Measurements from ENCODE around the gene SNX10.
"Not testable (repeated sequence)": the region's sequence is repeated elsewhere in the genome, so short reads cannot be mapped to it uniquely, and the experiment has no call there.

The SNX10 gene, protein sequence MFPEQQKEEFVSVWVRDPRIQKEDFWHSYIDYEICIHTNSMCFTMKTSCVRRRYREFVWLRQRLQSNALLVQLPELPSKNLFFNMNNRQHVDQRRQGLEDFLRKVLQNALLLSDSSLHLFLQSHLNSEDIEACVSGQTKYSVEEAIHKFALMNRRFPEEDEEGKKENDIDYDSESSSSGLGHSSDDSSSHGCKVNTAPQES

DNA sequence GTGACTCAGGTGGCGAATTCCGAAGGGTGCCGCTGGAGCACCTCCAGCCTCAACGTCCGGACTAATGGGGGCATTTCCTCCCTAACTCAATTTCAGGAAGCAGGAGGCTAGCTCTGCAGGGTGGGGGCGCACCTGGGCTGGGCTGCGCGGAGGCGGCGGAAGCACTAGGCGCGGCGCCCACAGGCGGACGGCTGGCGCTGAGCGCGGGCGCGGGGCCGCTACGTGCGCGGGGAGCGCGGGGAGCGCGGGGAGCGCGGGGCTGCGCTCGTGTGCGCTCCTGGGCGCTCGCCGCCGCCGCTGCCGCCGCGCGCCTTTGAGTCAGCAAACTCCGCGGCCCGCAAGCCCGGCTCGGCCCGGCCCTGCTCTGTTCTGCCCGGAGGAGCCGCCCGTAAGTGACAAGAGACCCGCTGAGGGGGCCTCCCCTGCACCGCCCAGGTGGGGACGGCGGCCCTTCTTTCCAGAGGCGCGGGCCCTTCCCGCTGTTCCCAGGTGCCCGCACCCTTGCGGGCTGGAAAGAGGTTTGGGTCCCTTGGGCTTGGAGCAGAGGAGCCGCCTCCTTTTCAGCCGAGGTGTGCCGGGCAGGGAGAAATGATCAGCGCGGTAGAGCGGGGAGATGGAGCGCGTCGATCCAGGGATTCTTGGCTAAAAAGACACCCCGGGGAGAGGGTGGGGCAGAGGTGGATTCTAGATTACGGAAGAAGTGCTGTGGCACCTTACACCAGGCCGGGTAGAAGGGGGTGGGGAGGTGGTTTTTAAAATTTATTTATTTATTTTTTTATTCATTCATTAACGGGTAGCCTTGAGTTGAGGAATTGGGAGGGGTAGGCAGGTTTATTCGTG is at the start of gene SNX10:
SNX10 (plus strand) TSS at position 164 of the 840 bp plus-strand sequence. CDS start 54,581 bp downstream, outside the sequence.
- peak; percentile 81 for DNase-seq

DNA sequence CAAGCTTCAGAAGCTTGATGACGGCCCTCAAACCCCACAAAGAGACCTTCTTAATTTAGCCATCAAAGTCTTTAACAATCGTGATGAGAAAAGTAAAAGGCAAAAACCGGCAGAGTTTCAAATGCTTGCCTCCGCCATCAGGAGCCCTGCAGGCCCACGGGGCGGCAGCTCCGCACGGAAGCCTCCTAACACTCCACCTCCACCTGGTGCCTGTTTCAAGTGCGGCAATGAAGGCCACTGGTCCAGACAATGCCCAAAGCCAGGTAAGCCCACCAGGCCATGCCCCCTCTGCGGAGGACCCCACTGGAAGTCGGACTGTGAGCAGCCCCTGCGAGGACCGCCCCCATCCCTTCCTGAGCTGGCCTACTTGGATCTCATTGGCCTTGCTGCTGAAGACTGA is 46.5 kb upstream of the SNX10 start:
- DNase-seq: no peak

DNA sequence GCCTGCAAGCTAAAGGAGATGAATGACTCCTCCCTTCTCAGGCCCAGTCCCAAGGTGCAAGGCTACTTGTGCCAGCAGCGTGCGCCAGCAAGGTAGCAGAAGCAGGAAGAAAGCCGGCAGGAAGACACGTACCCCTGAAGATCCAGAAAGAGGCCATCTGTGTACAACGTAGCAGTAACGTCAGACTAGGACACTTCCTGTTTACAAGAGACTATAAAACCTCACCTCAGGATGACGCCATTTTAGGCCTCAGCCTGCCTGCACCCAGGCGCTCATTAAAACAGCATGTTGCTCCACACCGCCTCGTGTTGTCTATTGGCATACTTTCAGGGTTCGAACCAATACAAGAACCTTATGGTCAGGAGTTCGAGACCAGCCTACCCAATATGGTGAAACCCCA is 41.4 kb upstream of the SNX10 start:
- no peak for DNase-seq

DNA sequence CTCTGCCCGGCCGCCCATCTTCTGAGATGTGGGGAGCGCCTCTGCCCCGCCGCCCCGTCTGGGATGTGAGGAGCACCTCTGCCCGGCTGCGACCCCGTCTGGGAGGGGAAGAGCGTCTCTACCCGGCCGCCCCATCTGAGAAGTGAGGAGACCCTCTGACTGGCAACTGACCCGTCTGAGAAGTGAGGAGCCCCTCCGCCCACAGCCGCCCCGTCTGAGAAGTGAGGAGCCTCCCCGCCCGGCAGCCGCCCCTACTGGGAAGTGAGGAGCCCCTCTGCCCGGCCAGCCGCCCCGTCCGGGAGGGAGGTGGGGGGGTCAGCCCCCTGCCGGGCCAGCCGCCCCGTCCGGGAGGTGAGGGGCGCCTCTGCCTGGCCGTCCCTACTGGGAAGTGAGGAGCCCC is 29.8 kb upstream of the SNX10 start:
- not testable (repeated sequence) for DNase-seq

DNA sequence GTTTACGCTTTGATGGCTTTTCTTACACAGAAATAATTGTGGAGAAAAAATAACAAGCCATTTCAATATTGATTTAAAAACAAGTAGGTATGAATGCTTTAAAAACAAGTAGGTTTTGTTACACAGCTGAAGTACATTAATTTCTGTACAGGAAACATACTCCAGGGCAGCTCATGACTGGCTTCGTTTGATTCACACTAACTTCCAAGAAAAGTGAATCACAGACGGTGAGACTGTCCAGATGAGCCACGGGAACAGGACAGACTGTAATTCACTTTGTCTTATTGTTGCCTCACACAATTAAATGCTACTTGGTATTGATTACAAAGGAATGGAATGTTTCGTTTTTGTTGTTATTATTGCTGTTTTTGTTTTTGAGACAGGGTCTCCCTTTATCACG is 26.6 kb upstream of the SNX10 start:
- DNase-seq: peak; percentile 54

DNA sequence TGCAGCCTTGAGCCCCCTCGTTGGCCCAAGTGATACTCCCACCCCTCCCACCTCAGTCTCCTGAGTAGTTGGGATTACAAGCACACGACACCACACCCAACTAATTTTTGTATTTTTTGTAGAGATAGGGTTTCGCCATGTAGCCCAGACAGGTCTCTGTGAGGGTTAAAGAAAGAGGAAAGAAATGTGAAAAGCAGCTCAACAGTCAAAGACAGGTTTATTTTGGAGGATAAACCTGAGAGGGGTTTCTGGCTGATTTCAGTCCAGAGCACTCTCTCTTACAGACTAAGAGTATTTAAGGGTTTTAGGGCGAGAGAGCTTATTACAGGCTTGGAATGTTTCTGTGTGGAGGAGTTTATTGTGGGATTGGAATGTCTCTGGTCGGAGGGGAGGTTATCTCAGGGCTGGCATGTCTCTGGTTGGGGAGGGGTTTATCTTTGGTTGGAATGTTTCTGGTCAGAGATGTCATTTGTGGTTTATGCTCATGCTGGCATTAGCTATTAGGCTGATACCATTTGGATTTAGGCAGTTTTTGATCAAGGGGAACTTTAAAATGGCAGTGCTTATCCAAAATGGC is 26.1 kb upstream of the SNX10 start:
- DNase-seq: no peak

DNA sequence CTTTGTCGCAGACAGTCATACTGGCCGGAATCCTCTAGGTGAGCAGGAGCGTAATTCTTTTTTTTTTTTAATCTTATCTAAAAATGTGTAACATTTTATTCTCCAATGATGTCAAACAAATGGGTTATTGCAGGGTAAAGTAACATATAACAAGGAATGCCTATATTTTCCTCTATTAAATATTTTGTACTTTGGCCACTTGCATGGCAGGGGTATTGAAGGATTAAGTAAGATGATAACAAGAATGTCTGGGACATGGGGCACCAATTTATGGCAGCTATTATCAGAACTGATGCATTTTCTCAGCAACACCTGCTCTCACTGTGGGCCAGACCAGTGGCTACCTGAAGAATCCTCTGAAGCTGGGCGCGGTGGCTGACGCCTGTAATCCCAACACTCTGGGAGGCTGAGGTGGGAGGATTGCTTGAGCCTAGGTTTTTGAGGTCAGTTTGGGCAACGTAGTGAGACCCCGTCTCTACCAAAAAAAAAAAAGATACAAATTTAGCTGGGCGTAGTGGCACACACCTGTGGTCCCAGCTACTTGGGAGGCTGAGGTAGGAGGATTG is 24.0 kb upstream of the SNX10 start:
- DNase-seq: no peak

DNA sequence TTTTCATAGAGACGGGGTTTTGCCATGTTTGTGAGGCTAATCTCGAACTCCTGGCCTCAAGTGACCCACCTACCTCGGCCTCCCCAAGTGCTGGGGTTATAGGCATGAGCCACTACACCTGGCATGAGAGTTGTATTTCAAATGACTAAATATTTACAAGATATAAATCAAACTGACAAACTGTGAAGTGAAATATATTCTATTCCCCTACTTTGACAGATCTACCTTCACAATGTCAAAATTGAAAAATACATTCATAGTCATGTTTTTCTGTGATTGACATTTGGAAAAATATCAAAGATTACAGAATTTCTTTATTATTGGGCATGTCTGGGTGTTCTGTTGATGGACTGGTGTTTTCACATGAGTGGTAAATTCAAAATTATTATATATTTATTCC is 16.4 kb upstream of the SNX10 start:
- no peak for DNase-seq

DNA sequence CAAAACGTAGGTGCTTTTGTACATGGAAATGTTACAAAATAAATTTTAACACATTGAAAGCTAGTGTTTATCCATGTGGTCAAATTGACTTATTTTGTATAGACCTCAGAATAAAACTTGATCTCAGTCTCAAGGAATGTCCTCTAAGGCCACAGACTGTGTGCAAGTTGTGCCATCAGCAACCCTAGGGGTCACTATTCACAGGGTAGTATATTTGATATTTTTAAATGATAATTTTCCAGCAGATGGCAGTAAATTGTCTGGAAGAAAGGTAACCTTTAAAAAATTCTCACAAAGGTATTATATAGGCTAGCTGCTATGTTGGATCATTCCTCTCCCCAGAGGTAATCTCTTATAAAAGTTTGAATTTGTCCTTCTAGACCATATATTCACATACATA is 12.9 kb upstream of the SNX10 start:
- DNase-seq: peak; percentile 10

DNA sequence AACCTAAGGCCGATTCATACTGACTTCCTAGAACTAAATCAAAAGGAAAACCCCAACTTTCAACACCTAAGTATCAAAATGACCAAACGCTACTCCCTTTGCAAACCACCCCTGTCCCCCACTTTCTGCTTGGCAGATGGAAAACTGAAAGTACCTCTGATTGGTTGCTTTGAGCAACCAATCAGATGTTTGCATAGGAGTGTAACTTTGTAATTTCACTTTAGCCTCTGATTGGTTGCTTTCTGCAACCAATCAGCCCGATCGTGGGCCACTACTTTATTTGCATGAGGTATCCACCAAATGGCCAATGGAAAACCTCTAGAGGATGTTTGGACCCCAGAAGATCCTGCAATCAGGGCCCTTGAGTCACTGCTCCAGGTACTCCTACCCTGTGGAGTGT is 12.3 kb upstream of the SNX10 start:
- DNase-seq: peak; percentile 91

DNA sequence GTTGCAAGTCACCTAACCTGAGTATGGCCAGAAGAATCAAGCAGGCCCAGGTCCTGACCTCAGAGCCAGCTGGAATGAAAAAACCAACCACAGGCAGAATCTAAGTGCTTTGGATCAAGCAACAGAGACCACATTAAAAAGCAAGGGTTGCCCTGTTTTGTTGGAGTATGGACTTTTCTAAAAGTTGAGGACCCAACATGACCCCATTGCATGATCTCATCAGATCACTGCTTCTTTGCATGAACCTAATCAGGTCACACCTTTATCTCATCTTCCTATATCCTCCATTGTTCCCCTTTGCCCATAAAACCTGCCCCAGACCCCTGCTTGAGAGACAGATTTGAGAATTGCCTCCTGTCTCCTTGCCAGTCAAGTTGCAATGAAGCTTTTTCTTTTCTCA is 11.6 kb upstream of the SNX10 start:
- no peak for DNase-seq

DNA sequence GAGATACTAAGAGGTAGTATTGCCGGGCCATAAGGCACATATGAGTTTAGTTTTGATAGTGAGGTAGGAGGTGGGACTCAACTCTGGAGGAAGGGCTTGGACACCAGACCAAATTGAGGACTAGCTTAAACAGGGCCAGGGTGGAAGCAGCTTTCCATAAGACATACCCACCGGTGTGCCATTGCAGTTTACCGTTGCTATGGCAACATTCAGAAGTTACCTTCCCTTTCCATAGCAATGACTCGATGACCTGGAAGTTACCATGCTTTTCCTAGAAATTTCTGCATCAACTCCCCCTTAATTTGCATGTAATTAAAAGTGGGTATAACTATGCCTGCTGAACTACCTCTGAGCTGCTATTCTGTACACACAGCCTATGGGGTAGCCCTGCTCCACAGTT is 10.9 kb upstream of the SNX10 start:
- DNase-seq: no peak

DNA sequence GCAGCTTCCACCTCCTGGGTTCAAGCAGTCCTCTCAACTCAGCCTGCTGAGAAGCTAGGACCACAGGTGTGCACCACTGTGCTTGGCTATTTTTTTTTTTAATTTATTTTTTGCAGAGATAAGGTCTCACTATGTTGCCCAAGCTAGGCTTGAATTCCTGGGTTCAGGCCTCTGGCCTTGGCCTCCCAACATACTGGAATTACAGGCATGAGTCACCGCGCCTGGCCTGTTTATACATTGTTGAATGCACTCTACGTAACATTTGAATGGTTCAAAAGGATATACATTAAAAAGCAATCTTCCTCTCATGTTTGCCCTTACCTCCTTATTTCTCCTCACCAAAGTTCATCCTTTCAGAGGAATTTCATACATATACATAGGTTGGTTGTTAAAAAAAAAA is 7.2 kb upstream of the SNX10 start:
- DNase-seq: no peak

DNA sequence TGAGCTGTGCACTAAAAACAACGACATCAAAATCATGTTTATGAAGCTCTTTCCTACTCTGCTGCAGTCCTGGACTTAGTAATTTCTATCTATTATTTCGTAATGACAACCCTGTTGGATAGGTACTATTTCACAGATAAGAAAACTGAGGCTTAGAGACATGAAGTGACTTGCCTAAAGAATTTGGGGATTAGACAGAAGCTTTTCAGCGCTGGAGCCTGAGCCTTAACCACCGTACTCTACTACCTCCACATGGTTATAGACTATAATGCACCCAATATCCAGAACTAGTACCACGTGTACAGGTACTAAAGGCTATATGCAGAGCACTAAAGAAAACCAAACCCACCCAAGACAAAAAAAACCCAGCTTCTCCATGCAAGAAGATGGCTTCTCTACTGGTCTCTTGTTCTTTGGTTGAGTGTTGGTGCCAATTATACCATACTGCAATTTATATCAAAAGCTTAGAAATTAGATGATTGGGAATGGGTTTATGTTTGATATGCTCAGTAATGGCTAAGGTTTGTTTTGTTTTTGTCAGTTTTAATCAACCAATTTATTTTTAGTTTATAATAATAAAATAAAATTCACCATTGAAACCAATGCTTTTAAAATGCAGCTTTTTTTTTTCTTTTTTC is 6.5 kb upstream of the SNX10 start:
- peak; percentile 50 for DNase-seq

DNA sequence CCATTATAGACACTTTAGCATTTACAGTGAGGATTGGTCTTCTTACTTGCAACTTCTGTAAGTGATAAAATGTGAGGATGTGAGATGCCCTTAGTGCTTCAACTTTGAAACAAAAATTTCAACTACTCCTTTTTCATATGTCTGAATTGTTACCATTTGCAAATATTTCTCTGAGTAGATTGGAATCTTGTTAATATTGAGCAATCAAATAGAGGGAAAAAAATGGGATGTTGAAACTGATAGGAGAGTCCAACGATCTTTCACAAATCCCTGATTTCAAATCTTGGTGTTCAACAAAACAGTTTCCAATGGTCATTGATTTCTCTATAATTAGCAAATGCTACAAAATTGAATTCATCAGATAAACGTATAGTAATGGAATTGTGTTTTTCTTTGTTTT is 5.5 kb upstream of the SNX10 start:
- no peak for DNase-seq

DNA sequence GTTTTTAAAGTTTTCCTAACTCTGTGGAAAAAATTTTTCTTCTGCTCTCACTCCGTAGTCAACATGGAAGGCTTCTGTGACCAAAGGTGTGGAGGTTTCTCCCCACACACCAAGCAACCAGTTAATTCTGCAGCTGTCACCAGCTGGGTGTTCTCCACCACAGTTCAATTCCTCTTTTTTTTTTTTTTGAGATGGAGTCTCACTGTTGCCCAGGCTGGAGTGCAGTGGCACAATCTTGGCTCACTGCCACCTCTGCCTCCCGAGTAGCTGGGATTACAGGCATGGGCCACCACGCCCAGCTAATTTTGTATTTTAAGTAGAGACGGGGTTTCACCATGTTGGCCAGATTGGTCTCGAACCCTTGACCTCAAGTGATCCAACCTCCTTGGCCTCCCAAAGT is 3.5 kb upstream of the SNX10 start:
- DNase-seq: not testable (repeated sequence)

DNA sequence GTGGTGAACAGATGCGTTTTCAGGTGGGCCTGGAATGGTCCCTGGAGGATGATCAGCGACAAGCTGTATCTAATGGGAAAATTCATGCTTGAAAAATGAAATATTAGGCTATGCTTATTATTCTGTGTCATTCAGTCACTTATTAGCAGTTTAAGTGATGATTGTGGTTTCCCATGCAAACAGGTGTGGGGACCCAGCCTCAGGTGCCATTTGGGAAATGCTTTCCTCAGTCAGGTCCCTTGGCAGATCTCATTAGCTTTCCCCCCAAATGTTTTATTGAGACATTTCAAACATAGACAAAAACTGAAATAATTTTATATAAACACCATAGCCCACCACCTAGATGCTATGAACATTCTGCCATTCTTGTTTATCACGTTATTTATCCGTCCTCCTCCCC is 411 bp upstream of the SNX10 start:
- no peak for DNase-seq

DNA sequence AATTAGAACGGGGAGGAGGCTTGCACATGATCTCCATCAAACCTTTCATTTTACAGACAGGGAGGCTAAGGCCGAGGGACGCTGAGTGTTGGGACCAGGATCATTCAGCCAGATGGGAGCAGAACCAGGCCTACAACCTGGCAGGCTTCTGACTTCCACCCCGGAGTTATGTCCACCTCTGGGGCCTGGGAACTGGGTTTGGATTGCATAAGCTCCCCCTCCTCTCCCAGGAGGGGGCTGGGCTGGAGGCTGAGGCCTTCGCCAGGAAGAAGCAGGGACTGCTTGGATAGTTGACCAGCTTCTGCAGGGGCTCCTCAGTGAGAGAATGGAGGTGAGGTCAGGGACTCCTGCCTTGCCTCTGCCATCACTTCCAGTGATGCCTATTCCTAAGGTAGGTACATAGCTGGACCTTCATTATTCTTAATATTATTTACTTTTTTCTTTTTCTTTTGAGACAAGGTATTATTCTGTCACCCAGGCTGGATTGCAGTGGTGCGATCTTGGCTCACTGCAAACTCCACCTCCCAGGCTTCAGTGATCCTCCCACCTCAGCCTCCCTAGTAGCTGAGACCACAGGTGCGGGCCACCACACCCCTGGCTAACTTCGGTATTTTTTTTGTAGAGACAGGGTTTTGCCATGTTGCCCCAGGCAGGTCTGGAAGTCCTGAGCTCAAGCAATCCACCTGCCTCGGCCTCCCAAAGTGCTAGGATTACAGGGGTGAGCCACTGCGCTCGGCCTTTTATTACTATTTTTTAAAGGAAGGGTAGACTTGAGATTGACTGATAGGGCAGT is 1.3 kb downstream of the SNX10 start:
- no peak for DNase-seq

DNA sequence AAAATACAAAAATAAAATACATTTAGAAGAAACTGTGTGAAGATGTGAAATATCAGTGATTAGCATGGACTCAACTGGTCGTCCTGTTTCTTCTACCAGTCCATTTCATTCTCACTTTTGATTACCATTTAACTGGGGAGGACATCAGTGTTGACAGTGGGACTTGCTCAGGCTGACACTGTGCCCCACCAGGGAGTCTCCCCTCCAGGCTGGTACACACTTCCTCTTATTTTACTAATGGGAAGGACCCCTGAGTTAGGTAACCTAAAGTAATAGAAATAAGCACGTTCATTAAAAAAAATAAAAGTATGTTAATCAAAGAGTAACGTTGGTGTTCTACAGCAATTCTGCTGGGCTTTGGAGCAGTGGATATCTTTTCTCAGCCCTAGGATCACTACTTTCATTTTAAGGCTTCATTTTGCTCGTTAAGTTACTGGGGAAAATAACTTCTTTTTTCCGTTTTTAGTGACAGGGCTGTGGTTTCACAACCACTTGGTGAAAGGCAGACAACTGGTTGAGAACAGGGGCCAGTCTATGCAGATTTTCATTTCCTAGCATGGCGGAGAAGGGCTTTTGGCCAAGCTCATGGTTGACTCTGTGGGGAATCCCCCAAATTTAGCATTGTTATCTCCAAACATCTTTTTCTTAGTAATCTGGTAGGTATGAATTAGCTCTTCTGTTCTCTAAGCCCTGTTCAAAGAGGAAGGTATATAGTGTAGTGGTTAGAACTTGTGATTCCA is 2.1 kb downstream of the SNX10 start:
- DNase-seq: peak; percentile 94

DNA sequence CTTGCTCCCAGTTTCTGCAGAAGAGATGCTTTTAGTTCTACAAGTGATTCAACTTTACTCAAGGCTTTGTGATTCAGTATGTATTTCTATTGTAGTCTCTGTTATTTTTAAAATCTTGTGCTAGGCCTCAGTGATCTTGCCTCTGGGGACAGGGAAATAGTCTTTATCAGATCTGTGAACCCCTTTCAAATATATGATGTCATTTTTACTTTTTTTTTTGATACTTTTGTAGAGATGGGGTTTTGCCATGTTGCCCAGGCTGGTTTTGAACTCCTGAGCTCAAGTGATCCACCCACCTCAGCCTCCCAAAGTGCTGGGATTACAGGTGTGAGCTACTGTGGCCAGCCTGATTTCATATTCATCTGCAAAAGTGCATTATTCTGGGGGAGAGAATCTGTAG is 3.4 kb downstream of the SNX10 start:
- DNase-seq: no peak

DNA sequence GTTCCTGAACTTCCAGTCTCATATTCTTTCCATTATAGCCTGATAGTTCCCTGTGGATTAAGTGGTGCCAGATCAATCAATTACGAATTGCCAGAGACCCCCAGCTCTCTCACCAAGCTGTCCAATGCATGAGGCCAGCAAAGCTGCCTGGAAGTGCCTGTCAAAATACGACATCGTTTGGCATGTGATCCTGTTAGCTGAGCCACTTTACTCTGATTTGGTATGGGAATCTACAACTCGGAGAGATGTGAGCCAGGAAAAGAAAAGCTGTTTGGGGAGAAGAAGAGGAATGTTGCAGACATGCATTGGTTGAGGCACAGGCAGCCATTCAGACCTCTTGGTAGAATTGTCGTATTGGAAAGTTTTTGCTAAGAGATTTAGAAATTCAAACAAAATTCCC is 3.9 kb downstream of the SNX10 start:
- no peak for DNase-seq
